GM12872 (cell line): ENCODE data around the gene ADAMTS4.

Source experiments
- CTCF ChIP-seq: IDR thresholded peaks from 3 replicates; pipeline ENCODE4 v1.5.1; 2011; ENCODE audit warnings: low read depth, mild to moderate bottlenecking, low read length, moderate library complexity; ENCODE audit not compliant: insufficient read depth

The ADAMTS4 gene

GRCh38 chr1:161198897-161199431 is at the start of gene ADAMTS4:
TSS of gene ADAMTS4 (minus strand) at chr1:161199054. CDS start at chr1:161198627, 427 bp downstream.
- no peak for TF ChIP-seq CTCF

- TF ChIP-seq CTCF: no peak
These were observed 46.0 kb upstream of the ADAMTS4 start for GRCh38 chr1:161244888-161245287.

- no peak for TF ChIP-seq CTCF
These were observed 43.5 kb upstream of the ADAMTS4 start for GRCh38 chr1:161242313-161242712.

- no peak for TF ChIP-seq CTCF
These were observed 42.8 kb upstream of the ADAMTS4 start for GRCh38 chr1:161241682-161242081.

- no peak for TF ChIP-seq CTCF
These were observed 39.2 kb upstream of the ADAMTS4 start, which contains the start of gene NR1I3 for GRCh38 chr1:161238039-161238473. TSS of gene NR1I3 (minus strand) at chr1:161238203. CDS start at chr1:161236565, 1,638 bp downstream.

GRCh38 chr1:161235957-161236775 is 37.3 kb upstream of the ADAMTS4 start:
- no peak for TF ChIP-seq CTCF

GRCh38 chr1:161233102-161233501 is 34.2 kb upstream of the ADAMTS4 start:
- no peak for TF ChIP-seq CTCF
